Liver (tissue), 5 donors: ENCODE measurements around the gene EGFLAM. TPM values are rescaled to one million over a fixed set of nuclear protein-coding genes. Genes with fewer than 3 reads are reported as not detected.

Source experiments
- polyA plus RNA-seq, 2 donors: library from polyadenylated mRNA; stranded (reverse) in 1 of 2; unstranded in 1 of 2; fragments of 200-250 nt in 1 of 2; fragments of >200 nt in 1 of 2; fragmentation: Nextera tagmentation in 1 of 2; extraction: Ambion mirVana in 1 of 2; gene quantifications; one replicate each; pipeline versions ENCODE4 v1.2.1 to v1.2.3, GENCODE V29; 2013 to 2015
- small RNA-seq: library from RNA; depleted of rRNA; stranded (forward); fragments of <200 nt; gene quantifications from one replicate; pipeline ENCODE3, GENCODE V24; 2014
- total RNA-seq, 2 donors: library from RNA; depleted of rRNA; stranded (reverse); fragments of >200 nt; gene quantifications; one replicate each; pipeline ENCODE4 v1.2.3, GENCODE V29; 2014
- donor health status: healthy.
- donor health status: healthy.
- donor health status: healthy.

The EGFLAM gene
- total and polyA plus RNA-seq, 4 donors, result 1.1 to 4.9 (median 1.9) TPM

Small RNA genes within 50 kb of the gene (small RNA-seq; reads per million reads assigned to genes)
- gene AC091839.1, result not detected
